Measurements from ENCODE around the gene PCDHGA1.

Gene PCDHGA1

GRCh38 chr5:141534492-141535213 lies 204.3 kb downstream of the PCDHGA1 start:
- DNase-seq (ENCODE audit: low spot score), result no peak

- DNase-seq (ENCODE audit: low spot score), result no peak
Measured at GRCh38 chr5:141543053-141543452, 212.7 kb downstream of the PCDHGA1 start.

GRCh38 chr5:141547488-141547887 lies 217.2 kb downstream of the PCDHGA1 start:
- no peak for DNase-seq (ENCODE audit: low spot score)

- no peak for DNase-seq (ENCODE audit: low spot score)
Measured at GRCh38 chr5:141547921-141548320, 217.6 kb downstream of the PCDHGA1 start.

- peak; percentile 90 for DNase-seq (ENCODE audit: low spot score)
Measured at GRCh38 chr5:141557681-141558136, 227.4 kb downstream of the PCDHGA1 start.

GRCh38 chr5:141558150-141558549 lies 227.8 kb downstream of the PCDHGA1 start:
- no peak for DNase-seq (ENCODE audit: low spot score)

GRCh38 chr5:141559461-141559860 lies 229.1 kb downstream of the PCDHGA1 start:
- DNase-seq (ENCODE audit: low spot score), result no peak

- no peak for DNase-seq (ENCODE audit: low spot score)
Measured at GRCh38 chr5:141560151-141560550, 229.8 kb downstream of the PCDHGA1 start.

- DNase-seq (ENCODE audit: low spot score), result peak; percentile 90
Measured at GRCh38 chr5:141560725-141561483, 230.6 kb downstream of the PCDHGA1 start.

Measured in left forelimb (tissue), 1 donor.